OCI-LY3 (cell line): Measurements from ENCODE around the gene SFT2D3.

Experiments used
- H2AFZ ChIP-seq: fragments of 200-600, 300-600 bp; shearing (Covaris generic); 2 replicates; pipeline ENCODE4 v1.6.0; 2014; ENCODE audit warnings: antibody characterized with exemption, low read depth, low read length
- H3K27ac ChIP-seq: fragments of 200-600, 300-600 bp; sonication (generic); 2 replicates; pipeline ENCODE4 v1.5.1; 2014; ENCODE audit warnings: mild to moderate bottlenecking, low read length, moderate library complexity, mixed read lengths
- H3K27me3 ChIP-seq: fragments of 200-600, 300-600 bp; sonication (generic); 2 replicates; pipeline ENCODE4 v1.6.1; 2014; ENCODE audit warnings: low read depth, low read length, mixed read lengths
- H3K36me3 ChIP-seq: fragments of 200-600, 300-600 bp; sonication (generic); replicated peaks from 2 replicates; pipeline ENCODE3; 2014; ENCODE audit warnings: low read depth, low read length, mixed read lengths
- H3K4me1 ChIP-seq: fragments of 300-600, 200-600 bp; sonication (generic); 2 replicates; pipeline ENCODE4 v1.6.1; 2014; ENCODE audit warnings: low read length, mixed read lengths
- H3K4me2 ChIP-seq: fragments of 200-600, 300-600 bp; sonication (generic); 2 replicates; pipeline ENCODE4 v1.6.1; 2014; ENCODE audit warnings: low read length, mixed read lengths
- H3K4me3 ChIP-seq: fragments of 300-600, 200-600 bp; sonication (generic); 2 replicates; pipeline ENCODE4 v1.5.1; 2014; ENCODE audit warnings: antibody characterized with exemption, mild to moderate bottlenecking, low read length, moderate library complexity
- H3K79me2 ChIP-seq: fragments of 300-600, 200-600 bp; shearing (Covaris generic); 2 replicates; pipeline ENCODE4 v1.6.1; 2014; ENCODE audit warnings: mild to moderate bottlenecking, low read length, mixed read lengths
- H3K9ac ChIP-seq: fragments of 300-600, 200-600 bp; shearing (Covaris generic); 2 replicates; pipeline ENCODE4 v1.6.0; 2014; ENCODE audit warnings: mild to moderate bottlenecking, low read length, moderate library complexity
- H3K9me3 ChIP-seq: fragments of 200-600, 300-600 bp; shearing (Covaris generic); 2 replicates; pipeline ENCODE4 v1.6.1; 2014; ENCODE audit warnings: low read length, mixed read lengths; ENCODE audit not compliant: insufficient read depth
- H4K20me1 ChIP-seq: fragments of 200-600, 300-600 bp; sonication (generic); 2 replicates; pipeline ENCODE4 v1.6.1; 2016; ENCODE audit warnings: low read length, mixed read lengths; ENCODE audit not compliant: insufficient read depth
- EZH2phosphoT487 ChIP-seq: fragments of 200-600 bp; shearing (Covaris generic); IDR thresholded peaks from 2 replicates; pipeline ENCODE4 v1.6.1; 2018; ENCODE audit warnings: antibody characterized with exemption, mixed run types, low read depth
- TF ChIP-seq, protein P1 (sequence below): fragments of 200-600, 300-600 bp; sonication (generic); IDR thresholded peaks from 2 replicates; pipeline ENCODE4 v1.5.1; 2014; ENCODE audit warnings: antibody characterized with exemption, low read length, low read depth

Gene SFT2D3, protein sequence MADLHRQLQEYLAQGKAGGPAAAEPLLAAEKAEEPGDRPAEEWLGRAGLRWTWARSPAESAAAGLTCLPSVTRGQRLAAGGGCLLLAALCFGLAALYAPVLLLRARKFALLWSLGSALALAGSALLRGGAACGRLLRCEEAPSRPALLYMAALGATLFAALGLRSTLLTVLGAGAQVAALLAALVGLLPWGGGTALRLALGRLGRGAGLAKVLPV

DNA sequence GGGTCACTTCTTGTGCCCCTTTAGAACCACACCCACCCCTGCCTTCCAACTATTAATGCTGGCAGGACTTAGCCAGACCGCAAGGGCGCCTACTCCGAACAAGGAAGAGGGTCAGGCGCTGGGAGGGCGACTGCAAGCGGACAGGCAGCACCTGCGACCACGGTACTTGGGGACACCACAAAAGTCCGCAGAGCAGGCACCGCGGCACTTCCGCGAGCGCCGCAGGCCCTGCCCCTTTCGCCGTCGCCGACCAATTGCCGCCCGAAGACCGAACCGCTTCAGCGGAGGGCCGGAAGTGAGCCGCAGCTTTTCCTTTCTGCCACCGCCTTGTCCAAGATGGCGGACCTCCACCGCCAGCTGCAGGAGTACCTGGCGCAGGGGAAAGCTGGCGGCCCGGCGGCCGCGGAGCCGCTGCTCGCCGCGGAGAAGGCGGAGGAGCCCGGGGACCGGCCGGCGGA, at the start of gene SFT2D3:
TSS of gene SFT2D3 (plus strand) at position 305 of the 458 bp plus-strand sequence. CDS start at position 337, 32 bp downstream.
- peaks cover 20% of the 10 kb centered on the region for H3K79me2 ChIP-seq
- peak within 1 kb of the TSS; percentile 78 for H2AFZ ChIP-seq
- peaks cover 35% of the 10 kb centered on the region for H3K36me3 ChIP-seq
- 0 out of 2 replicates have a peak, but pooled peaks cover 3% of the 10 kb centered on the region for H4K20me1 ChIP-seq
- peak within 1 kb of the TSS; percentile 95 for H3K4me3 ChIP-seq
- peak within 1 kb of the TSS; percentile 87 for H3K27ac ChIP-seq
- peaks cover 13% of the 10 kb centered on the region for H3K4me1 ChIP-seq
- H3K9ac ChIP-seq: peak within 1 kb of the TSS; percentile 95
- no peaks in the 10 kb centered on the region for H3K27me3 ChIP-seq
- no peak for TF ChIP-seq EZH2phosphoT487
- TF ChIP-seq, protein P1, sequence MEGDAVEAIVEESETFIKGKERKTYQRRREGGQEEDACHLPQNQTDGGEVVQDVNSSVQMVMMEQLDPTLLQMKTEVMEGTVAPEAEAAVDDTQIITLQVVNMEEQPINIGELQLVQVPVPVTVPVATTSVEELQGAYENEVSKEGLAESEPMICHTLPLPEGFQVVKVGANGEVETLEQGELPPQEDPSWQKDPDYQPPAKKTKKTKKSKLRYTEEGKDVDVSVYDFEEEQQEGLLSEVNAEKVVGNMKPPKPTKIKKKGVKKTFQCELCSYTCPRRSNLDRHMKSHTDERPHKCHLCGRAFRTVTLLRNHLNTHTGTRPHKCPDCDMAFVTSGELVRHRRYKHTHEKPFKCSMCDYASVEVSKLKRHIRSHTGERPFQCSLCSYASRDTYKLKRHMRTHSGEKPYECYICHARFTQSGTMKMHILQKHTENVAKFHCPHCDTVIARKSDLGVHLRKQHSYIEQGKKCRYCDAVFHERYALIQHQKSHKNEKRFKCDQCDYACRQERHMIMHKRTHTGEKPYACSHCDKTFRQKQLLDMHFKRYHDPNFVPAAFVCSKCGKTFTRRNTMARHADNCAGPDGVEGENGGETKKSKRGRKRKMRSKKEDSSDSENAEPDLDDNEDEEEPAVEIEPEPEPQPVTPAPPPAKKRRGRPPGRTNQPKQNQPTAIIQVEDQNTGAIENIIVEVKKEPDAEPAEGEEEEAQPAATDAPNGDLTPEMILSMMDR: no peak
- H3K4me2 ChIP-seq: peak within 1 kb of the TSS; percentile 99
- H3K9me3 ChIP-seq: no peaks in the 10 kb centered on the region

DNA sequence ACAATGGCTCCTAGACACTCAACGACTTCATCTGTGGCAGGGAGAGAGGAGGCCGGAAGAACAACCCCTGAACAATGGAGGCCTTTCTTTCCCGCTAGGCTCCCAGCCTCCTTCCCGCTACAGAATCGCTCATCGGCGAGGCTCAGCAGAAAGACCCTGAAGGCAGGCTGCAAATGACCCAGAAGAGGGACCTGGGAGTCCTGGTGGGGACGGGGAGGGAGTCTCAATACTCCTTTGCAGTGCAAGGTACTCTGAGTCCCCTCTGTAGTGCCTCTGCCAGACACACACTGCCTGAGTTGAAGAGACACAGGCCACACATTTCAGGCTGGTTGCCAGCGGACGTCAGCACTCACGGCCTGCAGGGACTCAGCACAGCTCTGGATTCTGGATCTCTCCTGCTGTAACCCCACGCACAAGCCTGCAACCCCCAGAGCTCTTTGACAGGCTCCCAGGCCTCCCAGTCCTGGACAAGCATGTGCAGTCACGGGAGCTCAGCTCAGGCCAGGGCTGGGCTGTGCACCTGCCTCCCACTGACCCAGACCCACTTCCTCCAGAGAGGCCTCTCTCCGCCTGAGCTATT, 49.2 kb upstream of the SFT2D3 start:
- Histone ChIP-seq H3K36me3 (no peaks in the 10 kb centered on the region), H3K9me3 (no peaks in the 10 kb centered on the region), H3K4me2 (no peak overlapping the region), H3K4me1 (peaks cover 5% of the 10 kb centered on the region), H2AFZ (no peak overlapping the region), H3K27ac (no peak overlapping the region), H3K9ac (no peak overlapping the region), H4K20me1 (no peaks in the 10 kb centered on the region), H3K27me3 (no peaks in the 10 kb centered on the region), H3K4me3 (no peak overlapping the region), H3K79me2 (no peaks in the 10 kb centered on the region)
- no peak for TF ChIP-seq EZH2phosphoT487
- TF ChIP-seq, protein P1: no peak

DNA sequence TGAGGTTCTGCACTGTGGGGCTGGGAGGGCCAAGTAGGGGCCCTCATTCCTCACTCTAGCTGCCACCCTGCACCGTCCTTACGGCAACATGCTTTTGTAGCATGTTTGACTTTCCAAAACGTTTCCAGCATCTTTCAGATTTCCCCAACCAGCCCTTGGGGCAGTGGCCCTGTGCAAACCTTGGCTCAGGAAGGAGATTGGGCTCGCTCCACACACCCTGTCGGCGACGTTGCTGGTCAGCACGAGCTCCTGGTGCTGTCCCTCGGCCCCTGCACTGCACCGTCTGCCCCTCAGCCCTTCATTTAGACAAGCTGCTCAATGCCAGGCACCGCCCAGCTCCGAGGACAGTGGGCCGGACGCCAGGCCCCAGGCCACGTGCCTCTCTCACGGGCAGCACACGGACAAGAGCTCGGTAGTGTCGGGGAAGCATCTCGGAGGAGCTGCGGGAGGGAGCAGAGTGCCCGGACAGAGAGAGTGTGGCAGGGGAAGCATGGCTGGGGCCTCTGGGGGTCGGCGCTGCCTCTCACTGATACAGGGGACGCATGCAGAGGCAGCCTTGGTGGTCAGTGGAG, 48.4 kb upstream of the SFT2D3 start:
- no peaks in the 10 kb centered on the region for H3K9me3 ChIP-seq
- no peak overlapping the region for H3K4me3 ChIP-seq
- no peaks in the 10 kb centered on the region for H4K20me1 ChIP-seq
- H3K4me2 ChIP-seq: no peak overlapping the region
- no peak overlapping the region for H3K9ac ChIP-seq
- H3K27me3 ChIP-seq: no peaks in the 10 kb centered on the region
- no peaks in the 10 kb centered on the region for H3K36me3 ChIP-seq
- H3K27ac ChIP-seq: no peak overlapping the region
- no peak overlapping the region for H2AFZ ChIP-seq
- H3K4me1 ChIP-seq: peaks cover 5% of the 10 kb centered on the region
- H3K79me2 ChIP-seq: no peaks in the 10 kb centered on the region
- TF ChIP-seq, protein P1: no peak
- TF ChIP-seq EZH2phosphoT487: no peak

DNA sequence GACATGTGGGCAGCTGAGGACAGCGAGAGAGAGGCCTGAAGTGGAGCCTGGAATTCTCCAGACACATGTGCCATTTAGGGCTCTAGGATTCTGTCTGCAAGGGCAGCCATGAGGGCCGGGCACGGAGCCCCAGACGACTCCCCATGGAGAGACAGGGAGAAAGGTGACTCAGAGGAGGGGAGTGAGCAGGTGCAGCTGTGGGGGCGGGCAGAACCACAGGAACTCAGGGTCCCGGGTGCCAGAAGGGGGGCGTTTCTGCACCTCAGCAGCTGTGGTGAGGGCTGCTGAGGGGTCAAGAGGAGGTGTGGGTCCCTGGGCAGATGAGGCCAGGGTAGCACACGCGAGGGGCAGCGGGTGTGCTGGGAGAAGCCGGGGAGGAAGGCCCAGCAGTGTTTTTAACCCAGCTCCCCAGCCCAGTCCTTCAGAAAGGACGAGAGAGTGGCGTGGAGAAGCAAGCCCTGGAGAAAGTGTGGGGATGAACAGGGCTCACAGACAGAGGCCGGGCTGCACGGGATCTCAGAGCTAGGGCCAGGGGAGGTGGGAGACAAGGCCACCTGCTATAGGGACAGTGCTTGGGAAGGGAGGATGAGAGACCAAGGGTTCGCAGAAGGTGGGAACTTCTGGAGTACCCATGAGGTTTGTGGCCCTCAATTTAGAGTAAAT, 47.7 kb upstream of the SFT2D3 start:
- TF ChIP-seq EZH2phosphoT487: no peak
- TF ChIP-seq, protein P1: no peak
- Histone ChIP-seq H4K20me1 (no peaks in the 10 kb centered on the region), H2AFZ (no peak overlapping the region), H3K4me1 (peaks cover 5% of the 10 kb centered on the region), H3K27ac (no peak overlapping the region), H3K9ac (no peak overlapping the region), H3K9me3 (no peaks in the 10 kb centered on the region), H3K79me2 (no peaks in the 10 kb centered on the region), H3K27me3 (no peaks in the 10 kb centered on the region), H3K36me3 (no peaks in the 10 kb centered on the region), H3K4me2 (no peak overlapping the region), H3K4me3 (no peak overlapping the region)
